Peyer's patch (tissue), 4 donors: Measurements from ENCODE around the gene SMG9.

Source experiments
- CTCF ChIP-seq, 6 experiments: fragments of 450-650 bp in 4 of 6; fragments of 200-600 bp in 2 of 6; sonication (generic) in 1 of 6; IDR thresholded peaks; one replicate each; pipeline ENCODE4 v1.5.1; 2017 to 2019; ENCODE audit warnings: antibody characterized with exemption in 6 of 6, mild to moderate bottlenecking in 3 of 6, moderate library complexity in 1 of 6
- POLR2A ChIP-seq, 2 donors: fragments of 450-650 bp; IDR thresholded peaks; one replicate each; pipeline ENCODE4 v1.5.1; 2017; ENCODE audit warnings: antibody characterized with exemption in 2 of 2, mild to moderate bottlenecking in 2 of 2, moderate library complexity in 2 of 2

- TF ChIP-seq CTCF (IDR thresholded peaks at IDR 0.05) = no peak
- no peak for TF ChIP-seq POLR2A (IDR thresholded peaks at IDR 0.05)
Measured at GRCh38 chr19:43763473-43763939, 8.7 kb upstream of the SMG9 start.
